GM19193 (cell line): ENCODE results near the gene VRK1.

ENCODE experiments used
- POLR2A ChIP-seq: IDR thresholded peaks from 4 replicates; pipeline ENCODE4 v1.6.1; 2011; ENCODE audit not compliant: insufficient read depth, insufficient read length; ENCODE audit errors: extremely low read depth

VRK1 gene

GRCh38 chr14:96909841-96910364 lies 112.7 kb downstream of the VRK1 start:
- TF ChIP-seq POLR2A, result no peak

GRCh38 chr14:96911499-96912149 lies 114.4 kb downstream of the VRK1 start:
- TF ChIP-seq POLR2A, result no peak

GRCh38 chr14:96914571-96915128 lies 117.5 kb downstream of the VRK1 start:
- TF ChIP-seq POLR2A, result no peak

- TF ChIP-seq POLR2A, result no peak
Measured at GRCh38 chr14:96915478-96915877, 118.3 kb downstream of the VRK1 start.

- no peak for TF ChIP-seq POLR2A
Measured at GRCh38 chr14:96916751-96917150, 119.6 kb downstream of the VRK1 start.

- no peak for TF ChIP-seq POLR2A
Measured at GRCh38 chr14:96917442-96917963, 120.3 kb downstream of the VRK1 start.

- TF ChIP-seq POLR2A, result no peak
Measured at GRCh38 chr14:96920023-96920422, 122.8 kb downstream of the VRK1 start.

- no peak for TF ChIP-seq POLR2A
Measured at GRCh38 chr14:96920820-96921219, 123.6 kb downstream of the VRK1 start.

GRCh38 chr14:96922986-96923385 lies 125.8 kb downstream of the VRK1 start:
- no peak for TF ChIP-seq POLR2A

- no peak for TF ChIP-seq POLR2A
Measured at GRCh38 chr14:96925422-96925821, 128.2 kb downstream of the VRK1 start.

- TF ChIP-seq POLR2A, result no peak
Measured at GRCh38 chr14:96926001-96926400, 128.8 kb downstream of the VRK1 start.

GRCh38 chr14:96928779-96929380 lies 131.7 kb downstream of the VRK1 start:
- TF ChIP-seq POLR2A, result no peak

- TF ChIP-seq POLR2A, result no peak
Measured at GRCh38 chr14:96929950-96930349, 132.8 kb downstream of the VRK1 start.

- no peak for TF ChIP-seq POLR2A
Measured at GRCh38 chr14:96930526-96930925, 133.3 kb downstream of the VRK1 start.
